SK-N-SH treated with all-trans-retinoic acid at 6 μM for 48 hours (cell line): Measurements from ENCODE around the gene ZNF423.

Experiments used
- ATAC-seq: fragments of 200-7000 bp; cut with Tn5 transposase; 3 replicates; pipeline ENCODE4 v1.9.1; 2020; ENCODE audit warnings: mild to moderate bottlenecking, moderate library complexity
- ARNTL ChIP-seq: fragments of 450-650 bp; formaldehyde crosslinking; IDR thresholded peaks from 2 replicates; pipeline ENCODE4 v1.5.0; 2020; ENCODE audit warnings: low read depth, mild to moderate bottlenecking, moderate library complexity, borderline replicate concordance
- BACH2 ChIP-seq: fragments of 250-450 bp; sonication (Bioruptor Pico); IDR thresholded peaks from 2 replicates; pipeline ENCODE4 v1.9.0; 2021; ENCODE audit warnings: mild to moderate bottlenecking, borderline replicate concordance
- CSDC2 ChIP-seq: fragments of 250-450 bp; sonication (Bioruptor Pico); IDR thresholded peaks from 2 replicates; pipeline ENCODE4 v1.5.0; 2020; ENCODE audit warnings: mild to moderate bottlenecking, moderate library complexity
- GLIS3 ChIP-seq: fragments of 250-450 bp; sonication (Bioruptor Pico); IDR thresholded peaks from 2 replicates; pipeline ENCODE4 v1.5.0; 2020; ENCODE audit warnings: mild to moderate bottlenecking, moderate library complexity
- ISL1 ChIP-seq: fragments of 250-450 bp; sonication (Bioruptor Pico); IDR thresholded peaks from 2 replicates; pipeline ENCODE4 v2.1.2; 2022; ENCODE audit warnings: mild to moderate bottlenecking, moderate library complexity
- OSR1 ChIP-seq: fragments of 250-450 bp; sonication (Bioruptor Pico); IDR thresholded peaks from 2 replicates; pipeline ENCODE4 v1.8.0; 2022; ENCODE audit warnings: moderate library complexity, mild to moderate bottlenecking, inconsistent platforms
- RARB ChIP-seq: fragments of 250-450 bp; sonication (Bioruptor Pico); IDR thresholded peaks from 2 replicates; pipeline ENCODE4 v1.8.0; 2021; ENCODE audit warnings: mild to moderate bottlenecking, moderate library complexity
- TCF4 ChIP-seq: fragments of 250-450 bp; sonication (Bioruptor Pico); IDR thresholded peaks from 2 replicates; pipeline ENCODE4 v1.8.0; 2021; ENCODE audit warnings: mild to moderate bottlenecking, moderate library complexity, borderline replicate concordance
- TOX ChIP-seq: fragments of 250-450 bp; sonication (Bioruptor Pico); IDR thresholded peaks from 2 replicates; pipeline ENCODE4 v1.8.0; 2021; ENCODE audit warnings: mild to moderate bottlenecking, moderate library complexity, borderline replicate concordance
- ZFP3 ChIP-seq: fragments of 250-450 bp; sonication (Bioruptor Pico); IDR thresholded peaks from 2 replicates; pipeline ENCODE4 v1.5.0; 2020; ENCODE audit warnings: mild to moderate bottlenecking, moderate library complexity
- ZFP30 ChIP-seq: fragments of 450-650 bp; formaldehyde crosslinking; IDR thresholded peaks from 2 replicates; pipeline ENCODE4 v1.5.0; 2022; ENCODE audit warnings: mild to moderate bottlenecking, moderate library complexity
- ZNF565 ChIP-seq: fragments of 450-650 bp; formaldehyde crosslinking; conservative IDR thresholded peaks from 2 replicates; pipeline ENCODE4 v1.5.0; 2020; ENCODE audit warnings: low read depth, mild to moderate bottlenecking, moderate library complexity
- ZNF70 ChIP-seq: fragments of 450-650 bp; formaldehyde crosslinking; IDR thresholded peaks from 2 replicates; pipeline ENCODE4 v1.5.0; 2020; ENCODE audit warnings: mild to moderate bottlenecking, moderate library complexity
- ZNF8 ChIP-seq: fragments of 450-650 bp; formaldehyde crosslinking; IDR thresholded peaks from 2 replicates; pipeline ENCODE4 v1.5.0; 2020; ENCODE audit warnings: mild to moderate bottlenecking, moderate library complexity
- TF ChIP-seq, protein P1 (sequence below): fragments of 250-450 bp; sonication (Bioruptor Pico); IDR thresholded peaks from 2 replicates; pipeline ENCODE4 v1.5.1; 2020; ENCODE audit warnings: low read depth, mild to moderate bottlenecking, moderate library complexity
- TF ChIP-seq, protein P2 (sequence below): fragments of 250-450 bp; sonication (Bioruptor Pico); IDR thresholded peaks from 2 replicates; pipeline ENCODE4 v1.8.0; 2020; ENCODE audit warnings: mild to moderate bottlenecking, moderate library complexity, borderline replicate concordance
- TF ChIP-seq, protein P3 (sequence below): fragments of 250-450 bp; sonication (Bioruptor Pico); IDR thresholded peaks from 2 replicates; pipeline ENCODE4 v1.5.1; 2021; ENCODE audit warnings: mild to moderate bottlenecking, moderate library complexity
- TF ChIP-seq, protein P4 (sequence below): fragments of 250-450 bp; sonication (Bioruptor Pico); IDR thresholded peaks from 2 replicates; pipeline ENCODE4 v1.5.0; 2020; ENCODE audit warnings: mild to moderate bottlenecking, moderate library complexity

ZNF423 gene

DNA sequence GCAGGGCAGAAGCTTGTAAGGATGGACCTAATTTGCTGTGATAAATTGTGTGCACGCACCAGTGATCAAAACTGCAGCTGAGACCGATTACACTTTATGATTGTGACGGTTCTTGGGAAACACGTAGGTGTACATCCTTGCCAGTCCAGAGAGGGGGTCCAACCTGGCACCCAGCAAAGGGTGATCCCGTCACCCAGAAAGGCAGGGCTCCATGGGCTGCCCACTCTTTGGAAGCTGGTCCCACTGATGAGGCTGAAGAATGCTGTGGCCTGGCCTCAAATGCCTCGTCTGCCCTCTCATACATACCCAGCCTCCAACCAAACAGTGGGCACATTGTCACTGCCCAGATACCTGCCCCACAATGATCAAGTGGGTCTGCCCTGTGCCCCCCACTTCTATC is 350.4 kb downstream of the ZNF423 start:
- ATAC-seq = no peak

DNA sequence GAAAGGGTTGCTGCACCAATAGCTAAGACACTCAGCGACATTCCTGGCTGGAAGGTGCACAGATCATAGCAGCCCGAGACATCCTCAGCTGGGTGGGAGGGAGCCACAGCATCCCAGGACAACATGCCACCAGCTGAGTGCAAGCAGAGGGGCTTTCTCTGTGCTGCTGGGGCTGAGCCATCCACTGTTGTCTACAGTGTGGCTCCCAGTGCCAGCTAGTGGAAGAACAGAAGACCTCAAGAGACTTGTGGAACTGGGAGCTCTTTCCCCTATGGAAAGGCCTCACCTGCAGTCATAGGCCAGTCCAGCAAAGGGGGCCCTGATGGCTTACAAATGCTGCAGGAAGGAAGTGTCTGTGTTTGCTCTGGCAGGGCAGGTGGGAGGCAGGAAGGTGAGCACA is 351.3 kb downstream of the ZNF423 start:
- no peak for ATAC-seq
- no peak for TF ChIP-seq ZNF8 (CRISPR knock-in tag)
- TF ChIP-seq GLIS3 = no peak
- no peak for TF ChIP-seq ZFP30 (CRISPR knock-in tag)
- TF ChIP-seq, protein P1, sequence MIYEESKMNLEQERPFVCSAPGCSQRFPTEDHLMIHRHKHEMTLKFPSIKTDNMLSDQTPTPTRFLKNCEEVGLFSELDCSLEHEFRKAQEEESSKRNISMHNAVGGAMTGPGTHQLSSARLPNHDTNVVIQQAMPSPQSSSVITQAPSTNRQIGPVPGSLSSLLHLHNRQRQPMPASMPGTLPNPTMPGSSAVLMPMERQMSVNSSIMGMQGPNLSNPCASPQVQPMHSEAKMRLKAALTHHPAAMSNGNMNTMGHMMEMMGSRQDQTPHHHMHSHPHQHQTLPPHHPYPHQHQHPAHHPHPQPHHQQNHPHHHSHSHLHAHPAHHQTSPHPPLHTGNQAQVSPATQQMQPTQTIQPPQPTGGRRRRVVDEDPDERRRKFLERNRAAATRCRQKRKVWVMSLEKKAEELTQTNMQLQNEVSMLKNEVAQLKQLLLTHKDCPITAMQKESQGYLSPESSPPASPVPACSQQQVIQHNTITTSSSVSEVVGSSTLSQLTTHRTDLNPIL (CRISPR knock-in tag) = no peak
- no peak for TF ChIP-seq ZFP3 (CRISPR knock-in tag)
- no peak for TF ChIP-seq ISL1
- TF ChIP-seq RARB = no peak
- TF ChIP-seq TCF4 (CRISPR knock-in tag) = no peak
- TF ChIP-seq, protein P2, sequence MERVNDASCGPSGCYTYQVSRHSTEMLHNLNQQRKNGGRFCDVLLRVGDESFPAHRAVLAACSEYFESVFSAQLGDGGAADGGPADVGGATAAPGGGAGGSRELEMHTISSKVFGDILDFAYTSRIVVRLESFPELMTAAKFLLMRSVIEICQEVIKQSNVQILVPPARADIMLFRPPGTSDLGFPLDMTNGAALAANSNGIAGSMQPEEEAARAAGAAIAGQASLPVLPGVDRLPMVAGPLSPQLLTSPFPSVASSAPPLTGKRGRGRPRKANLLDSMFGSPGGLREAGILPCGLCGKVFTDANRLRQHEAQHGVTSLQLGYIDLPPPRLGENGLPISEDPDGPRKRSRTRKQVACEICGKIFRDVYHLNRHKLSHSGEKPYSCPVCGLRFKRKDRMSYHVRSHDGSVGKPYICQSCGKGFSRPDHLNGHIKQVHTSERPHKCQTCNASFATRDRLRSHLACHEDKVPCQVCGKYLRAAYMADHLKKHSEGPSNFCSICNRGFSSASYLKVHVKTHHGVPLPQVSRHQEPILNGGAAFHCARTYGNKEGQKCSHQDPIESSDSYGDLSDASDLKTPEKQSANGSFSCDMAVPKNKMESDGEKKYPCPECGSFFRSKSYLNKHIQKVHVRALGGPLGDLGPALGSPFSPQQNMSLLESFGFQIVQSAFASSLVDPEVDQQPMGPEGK (CRISPR knock-in tag) = no peak
- no peak for TF ChIP-seq ZNF565 (CRISPR knock-in tag)
- TF ChIP-seq BACH2 (CRISPR knock-in tag) = no peak

More for the DNA sequence above, 350.4 kb downstream of the ZNF423 start:
- TF ChIP-seq ZNF8 (CRISPR knock-in tag) (no peak), TOX (CRISPR knock-in tag) (no peak), ZFP30 (CRISPR knock-in tag) (no peak), CSDC2 (no peak), RARB (no peak)
- TF ChIP-seq, protein P3, sequence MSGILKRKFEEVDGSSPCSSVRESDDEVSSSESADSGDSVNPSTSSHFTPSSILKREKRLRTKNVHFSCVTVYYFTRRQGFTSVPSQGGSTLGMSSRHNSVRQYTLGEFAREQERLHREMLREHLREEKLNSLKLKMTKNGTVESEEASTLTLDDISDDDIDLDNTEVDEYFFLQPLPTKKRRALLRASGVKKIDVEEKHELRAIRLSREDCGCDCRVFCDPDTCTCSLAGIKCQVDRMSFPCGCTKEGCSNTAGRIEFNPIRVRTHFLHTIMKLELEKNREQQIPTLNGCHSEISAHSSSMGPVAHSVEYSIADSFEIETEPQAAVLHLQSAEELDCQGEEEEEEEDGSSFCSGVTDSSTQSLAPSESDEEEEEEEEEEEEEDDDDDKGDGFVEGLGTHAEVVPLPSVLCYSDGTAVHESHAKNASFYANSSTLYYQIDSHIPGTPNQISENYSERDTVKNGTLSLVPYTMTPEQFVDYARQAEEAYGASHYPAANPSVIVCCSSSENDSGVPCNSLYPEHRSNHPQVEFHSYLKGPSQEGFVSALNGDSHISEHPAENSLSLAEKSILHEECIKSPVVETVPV = no peak
- TF ChIP-seq, protein P4, sequence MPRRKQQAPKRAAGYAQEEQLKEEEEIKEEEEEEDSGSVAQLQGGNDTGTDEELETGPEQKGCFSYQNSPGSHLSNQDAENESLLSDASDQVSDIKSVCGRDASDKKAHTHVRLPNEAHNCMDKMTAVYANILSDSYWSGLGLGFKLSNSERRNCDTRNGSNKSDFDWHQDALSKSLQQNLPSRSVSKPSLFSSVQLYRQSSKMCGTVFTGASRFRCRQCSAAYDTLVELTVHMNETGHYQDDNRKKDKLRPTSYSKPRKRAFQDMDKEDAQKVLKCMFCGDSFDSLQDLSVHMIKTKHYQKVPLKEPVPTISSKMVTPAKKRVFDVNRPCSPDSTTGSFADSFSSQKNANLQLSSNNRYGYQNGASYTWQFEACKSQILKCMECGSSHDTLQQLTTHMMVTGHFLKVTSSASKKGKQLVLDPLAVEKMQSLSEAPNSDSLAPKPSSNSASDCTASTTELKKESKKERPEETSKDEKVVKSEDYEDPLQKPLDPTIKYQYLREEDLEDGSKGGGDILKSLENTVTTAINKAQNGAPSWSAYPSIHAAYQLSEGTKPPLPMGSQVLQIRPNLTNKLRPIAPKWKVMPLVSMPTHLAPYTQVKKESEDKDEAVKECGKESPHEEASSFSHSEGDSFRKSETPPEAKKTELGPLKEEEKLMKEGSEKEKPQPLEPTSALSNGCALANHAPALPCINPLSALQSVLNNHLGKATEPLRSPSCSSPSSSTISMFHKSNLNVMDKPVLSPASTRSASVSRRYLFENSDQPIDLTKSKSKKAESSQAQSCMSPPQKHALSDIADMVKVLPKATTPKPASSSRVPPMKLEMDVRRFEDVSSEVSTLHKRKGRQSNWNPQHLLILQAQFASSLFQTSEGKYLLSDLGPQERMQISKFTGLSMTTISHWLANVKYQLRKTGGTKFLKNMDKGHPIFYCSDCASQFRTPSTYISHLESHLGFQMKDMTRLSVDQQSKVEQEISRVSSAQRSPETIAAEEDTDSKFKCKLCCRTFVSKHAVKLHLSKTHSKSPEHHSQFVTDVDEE (CRISPR knock-in tag) = no peak

DNA sequence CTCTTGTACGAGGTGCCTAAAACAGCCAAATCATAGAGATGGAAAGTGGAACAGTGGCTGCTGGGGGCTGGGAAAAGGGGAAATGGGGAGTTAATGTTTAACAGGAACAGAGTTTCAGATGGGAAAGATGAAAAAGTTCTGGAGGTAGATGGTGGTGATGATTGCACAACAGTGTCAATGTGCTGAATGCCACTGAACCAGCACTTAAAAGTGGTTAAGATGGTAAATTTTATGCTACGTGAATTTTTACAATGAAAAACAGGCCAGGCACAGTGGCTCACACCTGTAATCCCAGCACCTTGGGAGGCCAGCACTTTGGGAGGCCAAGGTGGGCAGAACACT is 351.9 kb downstream of the ZNF423 start:
- TF ChIP-seq ZNF8 (CRISPR knock-in tag) = no peak
- TF ChIP-seq, protein P3 = no peak
- TF ChIP-seq, protein P2 (CRISPR knock-in tag) = no peak
- ATAC-seq = no peak

DNA sequence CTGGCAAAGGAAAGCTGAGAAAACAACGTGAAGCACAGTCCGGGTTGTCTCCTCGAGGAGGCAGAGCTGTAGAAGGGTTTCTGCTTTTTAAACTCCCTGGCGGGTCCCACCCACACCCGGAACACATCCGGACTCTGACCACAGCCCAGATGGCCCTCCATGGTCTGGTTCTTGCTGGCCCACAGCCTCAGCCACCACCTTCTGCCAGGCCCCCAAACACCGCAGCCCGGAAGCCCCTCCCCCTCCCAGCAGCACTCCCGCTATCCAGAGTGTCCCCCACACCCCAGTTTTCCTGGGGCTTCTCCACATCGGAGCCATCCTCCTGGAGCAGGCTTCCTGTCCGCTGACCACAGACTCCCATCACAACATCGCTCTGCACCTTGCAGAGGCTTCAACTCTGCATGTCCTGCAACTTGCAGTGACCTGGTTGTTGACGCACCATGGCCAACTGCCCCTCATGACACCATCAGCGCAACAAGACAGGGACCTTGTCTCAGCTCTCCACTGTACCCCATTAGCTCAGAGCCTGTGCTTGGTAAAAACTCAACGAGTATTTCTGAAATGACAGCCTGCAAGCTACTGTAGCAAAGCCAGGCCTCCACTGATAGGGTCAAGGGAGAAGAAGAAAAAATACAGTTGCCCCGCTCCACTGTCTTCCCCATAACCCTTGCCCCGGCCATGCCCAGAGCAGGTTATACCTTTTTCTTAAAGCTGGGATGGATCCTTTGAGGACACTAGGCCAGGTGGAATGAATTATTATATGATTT is 352.5 kb downstream of the ZNF423 start:
- no peak for ATAC-seq
- no peak for TF ChIP-seq RARB
- TF ChIP-seq, protein P1 (CRISPR knock-in tag) = no peak
- TF ChIP-seq CSDC2 = no peak
- no peak for TF ChIP-seq ZNF70 (CRISPR knock-in tag)
- no peak for TF ChIP-seq ZNF565 (CRISPR knock-in tag)
- TF ChIP-seq ARNTL (CRISPR knock-in tag) = no peak
- TF ChIP-seq, protein P4 (CRISPR knock-in tag) = no peak
- no peak for TF ChIP-seq ISL1
- TF ChIP-seq GLIS3 = no peak
- TF ChIP-seq TOX (CRISPR knock-in tag) = no peak
- no peak for TF ChIP-seq OSR1 (CRISPR knock-in tag)
- no peak for TF ChIP-seq ZFP30 (CRISPR knock-in tag)
